ENCODE measurements around the gene BRSK1. TPM values are rescaled to one million over a fixed set of nuclear protein-coding genes. Genes with fewer than 3 reads are reported as not detected.

Gene BRSK1
- total RNA-seq, 1 donor from 2014 or later = 23.9 TPM

DNA sequence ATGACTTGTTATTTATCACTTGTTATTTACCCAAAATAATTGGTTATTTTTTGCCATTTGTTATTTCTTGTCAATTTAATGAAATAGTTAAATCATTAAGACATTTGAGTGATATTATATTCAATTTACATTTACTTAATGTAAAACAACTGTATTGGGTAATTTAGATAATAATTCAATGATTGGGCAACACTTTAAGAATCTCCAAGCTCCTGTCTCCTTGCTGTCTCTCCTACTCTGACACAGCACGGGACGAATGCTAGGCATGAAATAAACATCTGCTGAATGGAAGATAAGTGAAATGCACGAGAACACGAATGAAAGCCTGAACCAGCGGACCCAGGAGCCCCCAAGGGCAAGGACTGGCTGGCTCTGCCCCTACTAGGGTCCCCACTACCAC, 19.3 kb upstream of the BRSK1 start:
- Mint-ChIP-seq H3K9me3 (ENCODE audit: unreplicated experiment) (peaks cover 4% of the 10 kb centered on the region), H3K27me3 (ENCODE audit: unreplicated experiment) (no peaks in the 10 kb centered on the region), H3K4me3 (ENCODE audit: unreplicated experiment) (no peak overlapping the region), H3K4me1 (ENCODE audit: unreplicated experiment) (peaks cover 7% of the 10 kb centered on the region), H3K36me3 (ENCODE audit: unreplicated experiment) (peaks cover 10% of the 10 kb centered on the region), H3K27ac (ENCODE audit: unreplicated experiment) (no peak overlapping the region)
- TF ChIP-seq CTCF (IDR thresholded peaks at IDR 0.05) = no peak
- no peak for DNase-seq (ENCODE audit: extremely low spot score, unreplicated experiment)

DNA sequence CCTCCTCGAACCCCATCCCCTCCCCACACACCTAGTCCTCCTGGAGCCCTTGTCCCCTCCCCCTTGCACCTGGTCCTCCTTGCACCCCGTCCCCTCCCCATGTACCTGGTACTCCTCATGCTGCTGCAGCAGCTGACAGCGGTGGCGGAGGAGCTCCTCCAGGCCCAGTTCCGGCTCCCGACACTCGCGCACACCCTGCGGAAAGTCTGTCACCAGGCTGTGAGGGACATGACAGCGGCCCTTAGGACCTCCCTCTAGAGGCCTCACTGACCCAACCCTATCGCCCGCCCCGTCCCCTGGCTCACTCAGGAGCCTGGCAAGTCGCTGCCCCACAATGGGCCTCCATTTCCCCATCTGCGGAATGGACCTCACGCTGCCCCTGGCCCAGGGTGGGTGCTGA, 18.6 kb upstream of the BRSK1 start:
- Mint-ChIP-seq H3K9me3 (ENCODE audit: unreplicated experiment) (peaks cover 4% of the 10 kb centered on the region), H3K4me3 (ENCODE audit: unreplicated experiment) (no peak overlapping the region), H3K27ac (ENCODE audit: unreplicated experiment) (no peak overlapping the region), H3K27me3 (ENCODE audit: unreplicated experiment) (no peaks in the 10 kb centered on the region), H3K36me3 (ENCODE audit: unreplicated experiment) (peaks cover 13% of the 10 kb centered on the region), H3K4me1 (ENCODE audit: unreplicated experiment) (peaks cover 2% of the 10 kb centered on the region)
- no peak for DNase-seq (ENCODE audit: extremely low spot score, unreplicated experiment)
- no peak for TF ChIP-seq CTCF (IDR thresholded peaks at IDR 0.05)

GRCh38 chr19:55265723-55266386, 17.9 kb upstream of the BRSK1 start:
- H3K27me3 Mint-ChIP-seq (ENCODE audit: unreplicated experiment) = no peaks in the 10 kb centered on the region
- H3K27ac Mint-ChIP-seq (ENCODE audit: unreplicated experiment) = no peak overlapping the region
- H3K9me3 Mint-ChIP-seq (ENCODE audit: unreplicated experiment) = peaks cover 4% of the 10 kb centered on the region
- no peak for TF ChIP-seq CTCF (IDR thresholded peaks at IDR 0.05)
- H3K4me1 Mint-ChIP-seq (ENCODE audit: unreplicated experiment) = no peaks in the 10 kb centered on the region
- H3K4me3 Mint-ChIP-seq (ENCODE audit: unreplicated experiment) = no peak overlapping the region
- peaks cover 13% of the 10 kb centered on the region for H3K36me3 Mint-ChIP-seq (ENCODE audit: unreplicated experiment)
- DNase-seq (ENCODE audit: extremely low spot score, unreplicated experiment) = no peak

DNA sequence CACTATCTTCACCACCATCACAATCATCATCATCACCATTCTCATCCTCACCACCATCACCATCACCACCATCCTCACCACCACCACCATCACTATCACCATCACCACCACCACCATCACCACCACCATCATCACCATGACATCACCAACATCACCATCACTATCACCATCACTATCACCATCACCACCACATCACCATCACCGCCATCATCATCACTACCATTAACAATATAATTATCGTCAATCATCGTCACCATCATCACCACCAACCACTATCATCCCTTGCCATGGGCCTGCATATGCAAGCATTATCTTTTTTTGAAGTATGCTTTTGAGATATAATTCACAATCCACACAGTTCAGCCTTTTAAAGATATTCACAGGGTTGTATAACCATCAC, 17.4 kb upstream of the BRSK1 start:
- Mint-ChIP-seq H3K4me3 (ENCODE audit: unreplicated experiment) (no peak overlapping the region), H3K4me1 (ENCODE audit: unreplicated experiment) (no peaks in the 10 kb centered on the region), H3K9me3 (ENCODE audit: unreplicated experiment) (peaks cover 4% of the 10 kb centered on the region), H3K27ac (ENCODE audit: unreplicated experiment) (no peak overlapping the region), H3K36me3 (ENCODE audit: unreplicated experiment) (peaks cover 13% of the 10 kb centered on the region), H3K27me3 (ENCODE audit: unreplicated experiment) (no peaks in the 10 kb centered on the region)
- TF ChIP-seq CTCF (IDR thresholded peaks at IDR 0.05) = no peak
- DNase-seq (ENCODE audit: extremely low spot score, unreplicated experiment) = no peak

DNA sequence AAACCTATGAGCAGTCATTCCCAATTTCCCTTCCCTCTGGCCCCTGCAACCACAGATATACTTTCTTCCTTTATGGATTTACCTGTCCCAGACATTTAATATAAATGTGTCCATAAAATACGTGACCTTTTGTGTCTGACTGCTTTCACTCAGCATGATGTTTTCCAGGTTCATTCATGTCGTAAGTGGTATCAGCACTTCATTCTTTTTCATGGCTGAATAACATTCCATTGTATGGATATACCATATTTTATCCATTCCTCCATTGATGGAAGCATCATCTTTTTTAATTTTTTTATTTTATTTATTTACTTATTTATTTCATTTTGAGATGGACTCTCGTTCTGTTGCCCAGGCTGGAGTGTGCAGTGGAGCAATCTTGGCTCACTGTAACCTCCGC, 17.0 kb upstream of the BRSK1 start:
- no peaks in the 10 kb centered on the region for H3K27me3 Mint-ChIP-seq (ENCODE audit: unreplicated experiment)
- TF ChIP-seq CTCF (IDR thresholded peaks at IDR 0.05) = no peak
- DNase-seq (ENCODE audit: extremely low spot score, unreplicated experiment) = no peak
- peaks cover 13% of the 10 kb centered on the region for H3K36me3 Mint-ChIP-seq (ENCODE audit: unreplicated experiment)
- no peak overlapping the region for H3K4me3 Mint-ChIP-seq (ENCODE audit: unreplicated experiment)
- no peak overlapping the region for H3K27ac Mint-ChIP-seq (ENCODE audit: unreplicated experiment)
- H3K9me3 Mint-ChIP-seq (ENCODE audit: unreplicated experiment) = peaks cover 4% of the 10 kb centered on the region
- no peaks in the 10 kb centered on the region for H3K4me1 Mint-ChIP-seq (ENCODE audit: unreplicated experiment)
